Left ventricle myocardium inferior (tissue), 1 donor: ENCODE results near the gene POLR2A. TPM values are rescaled to one million over a fixed set of nuclear protein-coding genes. Genes with fewer than 3 reads are reported as not detected.
"Not testable (repeated sequence)": the region's sequence is repeated elsewhere in the genome, so short reads cannot be mapped to it uniquely, and the experiment has no call there.

Experiments
- DNase-seq: peaks from one replicate; pipeline ENCODE4 v3.0.0-alpha.2; 2020
- H3K27ac ChIP-seq: fragments of 200-600 bp; replicated peaks from 2 replicates; pipeline ENCODE4 v1.8.0; 2021
- H3K27me3 ChIP-seq: fragments of 200-600 bp; 2 replicates; pipeline ENCODE4 v1.8.0; 2021; ENCODE audit warnings: low read depth
- H3K36me3 ChIP-seq: fragments of 200-600 bp; 2 replicates; pipeline ENCODE4 v1.8.0; 2021
- H3K4me1 ChIP-seq: fragments of 200-600 bp; 2 replicates; pipeline ENCODE4 v1.8.0; 2021
- H3K4me3 ChIP-seq: fragments of 200-600 bp; 2 replicates; pipeline ENCODE4 v1.8.0; 2021; ENCODE audit warnings: mild to moderate bottlenecking, moderate library complexity
- H3K9me3 ChIP-seq: fragments of 200-600 bp; replicated peaks from 2 replicates; pipeline ENCODE4 v1.8.0; 2021
- intact Hi-C: fragments of 100-400 bp; cut with micrococcal nuclease; formaldehyde crosslinking; loops from one replicate; pipeline ENCODE4 v1.11.0; 2022
- total RNA-seq: library from RNA; stranded (reverse); fragmentation: NEBNext Ultra II Directional; extraction: Animal tissue kit (Norgen Biotek cat#: 25700); gene quantifications from one replicate; pipeline ENCODE4 v1.2.1, GENCODE V29; 2021
- TF ChIP-seq, protein P1 (sequence below): fragments of 200-600 bp; IDR thresholded peaks from 2 replicates; pipeline ENCODE4 v1.8.0; 2021; ENCODE audit warnings: antibody characterized with exemption, mild to moderate bottlenecking, borderline replicate concordance
- donor health status: DM: no; HTN: yes; CAD: no; lungs with severe emphysema.

POLR2A gene
- total RNA-seq, 1 donor from 2014 or later, result 38.7 TPM

- H3K27ac ChIP-seq, result peak within 1 kb of the TSS; percentile 100
- TF ChIP-seq, protein P1, sequence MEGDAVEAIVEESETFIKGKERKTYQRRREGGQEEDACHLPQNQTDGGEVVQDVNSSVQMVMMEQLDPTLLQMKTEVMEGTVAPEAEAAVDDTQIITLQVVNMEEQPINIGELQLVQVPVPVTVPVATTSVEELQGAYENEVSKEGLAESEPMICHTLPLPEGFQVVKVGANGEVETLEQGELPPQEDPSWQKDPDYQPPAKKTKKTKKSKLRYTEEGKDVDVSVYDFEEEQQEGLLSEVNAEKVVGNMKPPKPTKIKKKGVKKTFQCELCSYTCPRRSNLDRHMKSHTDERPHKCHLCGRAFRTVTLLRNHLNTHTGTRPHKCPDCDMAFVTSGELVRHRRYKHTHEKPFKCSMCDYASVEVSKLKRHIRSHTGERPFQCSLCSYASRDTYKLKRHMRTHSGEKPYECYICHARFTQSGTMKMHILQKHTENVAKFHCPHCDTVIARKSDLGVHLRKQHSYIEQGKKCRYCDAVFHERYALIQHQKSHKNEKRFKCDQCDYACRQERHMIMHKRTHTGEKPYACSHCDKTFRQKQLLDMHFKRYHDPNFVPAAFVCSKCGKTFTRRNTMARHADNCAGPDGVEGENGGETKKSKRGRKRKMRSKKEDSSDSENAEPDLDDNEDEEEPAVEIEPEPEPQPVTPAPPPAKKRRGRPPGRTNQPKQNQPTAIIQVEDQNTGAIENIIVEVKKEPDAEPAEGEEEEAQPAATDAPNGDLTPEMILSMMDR, result no peak
Observed at GRCh38 chr17:7479213-7480088, 4.7 kb upstream of the POLR2A start, which contains the start of gene ZBTB4. TSS of gene ZBTB4 (minus strand) at chr17:7479631. CDS start at chr17:7466801, 12,830 bp downstream.

GRCh38 chr17:7480089-7480384 lies 4.1 kb upstream of the POLR2A start:
- peak overlapping the region; percentile 100 for H3K27ac ChIP-seq
- no peaks in the 10 kb centered on the region for H3K36me3 ChIP-seq
- H3K4me3 ChIP-seq, result peak overlapping the region; percentile 100
- TF ChIP-seq, protein P1, result no peak
- no peak for DNase-seq
- intact Hi-C loops, result no loop called here
- H3K9me3 ChIP-seq, result no peaks in the 10 kb centered on the region
- H3K4me1 ChIP-seq, result peaks cover 80% of the 10 kb centered on the region
- H3K27me3 ChIP-seq, result no peaks in the 10 kb centered on the region

More at GRCh38 chr17:7479213-7480088, 4.7 kb upstream of the POLR2A start, which contains the start of gene ZBTB4:
- no peaks in the 10 kb centered on the region for H3K27me3 ChIP-seq
- H3K9me3 ChIP-seq, result no peaks in the 10 kb centered on the region
- peak within 1 kb of the TSS; percentile 100 for H3K4me3 ChIP-seq
- intact Hi-C loops, result no loop called here
- no peaks in the 10 kb centered on the region for H3K36me3 ChIP-seq
- H3K4me1 ChIP-seq, result peaks cover 85% of the 10 kb centered on the region
- DNase-seq, result peak; percentile 70

- peaks cover 80% of the 10 kb centered on the region for H3K4me1 ChIP-seq
- H3K27me3 ChIP-seq, intact Hi-C loops, H3K9me3 ChIP-seq, DNase-seq, H3K36me3 ChIP-seq: not testable (repeated sequence)
- H3K4me3 ChIP-seq, result peak within 1 kb of the TSS; percentile 100
- H3K27ac ChIP-seq, result peak within 1 kb of the TSS; percentile 100
Observed at GRCh38 chr17:7481275-7481674, 2.9 kb upstream of the POLR2A start, which contains the start of gene SLC35G6. TSS of gene SLC35G6 (plus strand) at chr17:7481446. CDS start at chr17:7481517, 71 bp downstream.

DNA sequence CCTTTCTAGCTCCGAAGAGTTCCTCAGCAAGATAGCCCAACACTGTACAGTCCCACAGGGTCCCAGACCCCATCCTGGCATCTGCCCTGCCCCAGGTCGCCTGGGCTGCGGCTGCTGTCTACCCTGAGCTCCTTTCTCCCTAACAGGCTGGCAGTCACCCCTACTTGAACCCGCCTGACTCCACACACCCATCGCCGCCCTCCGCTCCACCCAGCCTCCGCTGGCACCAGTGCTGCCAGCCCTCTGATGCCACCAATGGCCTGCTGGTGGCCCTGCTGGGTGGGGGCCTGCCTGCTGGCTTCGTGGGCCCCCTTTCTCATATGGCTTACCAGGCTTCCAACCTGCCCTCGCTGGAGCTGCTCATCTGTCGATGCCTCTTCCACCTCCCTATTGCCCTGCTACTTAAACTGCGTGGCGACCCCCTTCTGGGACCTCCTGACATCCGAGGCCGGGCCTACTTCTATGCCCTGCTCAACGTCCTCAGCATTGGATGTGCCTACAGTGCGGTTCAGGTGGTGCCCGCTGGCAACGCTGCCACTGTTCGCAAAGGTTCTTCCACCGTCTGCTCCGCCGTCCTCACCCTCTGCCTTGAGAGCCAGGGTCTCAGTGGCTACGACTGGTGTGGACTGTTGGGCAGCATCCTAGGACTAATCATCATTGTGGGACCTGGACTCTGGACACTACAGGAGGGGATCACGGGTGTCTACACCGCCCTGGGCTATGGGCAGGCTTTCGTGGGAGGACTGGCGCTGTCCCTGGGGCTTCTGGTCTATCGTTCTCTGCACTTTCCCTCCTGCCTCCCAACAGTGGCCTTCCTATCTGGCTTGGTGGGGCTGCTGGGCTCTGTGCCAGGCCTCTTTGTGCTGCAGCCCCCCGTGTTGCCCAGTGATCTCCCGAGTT lies 2.1 kb upstream of the POLR2A start:
- H3K4me3 ChIP-seq, H3K36me3 ChIP-seq, H3K27me3 ChIP-seq, DNase-seq, H3K9me3 ChIP-seq, intact Hi-C loops: not testable (repeated sequence)
- peak overlapping the region; percentile 100 for H3K27ac ChIP-seq
- peaks cover 80% of the 10 kb centered on the region for H3K4me1 ChIP-seq

DNA sequence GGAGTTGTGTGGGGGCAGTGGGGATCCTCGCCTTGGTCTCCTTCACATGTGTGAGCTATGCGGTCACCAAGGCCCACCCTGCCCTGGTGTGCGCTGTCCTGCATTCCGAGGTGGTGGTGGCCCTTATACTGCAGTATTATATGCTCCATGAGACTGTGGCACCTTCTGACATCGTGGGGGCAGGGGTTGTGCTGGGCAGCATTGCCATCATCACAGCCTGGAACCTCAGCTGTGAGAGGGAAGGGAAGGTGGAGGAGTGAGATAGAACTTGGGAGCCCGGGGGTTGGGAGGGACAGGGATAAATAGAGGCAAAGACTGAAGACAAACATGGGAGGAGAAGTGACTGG lies 1.5 kb upstream of the POLR2A start:
- intact Hi-C loops, H3K27me3 ChIP-seq, H3K36me3 ChIP-seq, H3K9me3 ChIP-seq, DNase-seq: not testable (repeated sequence)
- peak overlapping the region; percentile 100 for H3K27ac ChIP-seq
- peaks cover 80% of the 10 kb centered on the region for H3K4me1 ChIP-seq
- H3K4me3 ChIP-seq, result peak overlapping the region; percentile 78

GRCh38 chr17:7483255-7484066 lies 705 bp upstream of the POLR2A start:
- Histone ChIP-seq H3K27me3 (no peaks in the 10 kb centered on the region), H3K4me1 (peaks cover 79% of the 10 kb centered on the region), H3K36me3 (no peaks in the 10 kb centered on the region), H3K4me3 (peak overlapping the region; percentile 78), H3K27ac (peak overlapping the region; percentile 100), H3K9me3 (no peaks in the 10 kb centered on the region)
- intact Hi-C loops, result no loop called here
- peak; percentile 93 for DNase-seq
- TF ChIP-seq, protein P1, result no peak
